GM12878 (cell line): Measurements from ENCODE around the gene E2F2. TPM values are rescaled to one million over a fixed set of nuclear protein-coding genes. Genes with fewer than 3 reads are reported as not detected.

ENCODE experiments used
- ATAC-seq: fragments of 200-7000 bp; cut with Tn5 transposase; 3 replicates; pipeline ENCODE4 v1.9.1; 2020; ENCODE audit warnings: mild to moderate bottlenecking, moderate library complexity
- BruUV-seq: library from RNA; stranded (reverse); fragments of 400-500 nt; replicated peaks from 2 replicates; lab custom pipeline; 2021; lab: Mats Ljungman, UMichigan
- CTCF ChIA-PET: fragments of 300-600 bp; sonication (Branson Sonifier 250); formaldehyde crosslinking; extraction: SDS; loops from one replicate; lab custom pipeline; 2021; ENCODE audit warnings: inconsistent platforms; lab: Yijun Ruan, JAX
- POLR2A ChIA-PET: fragments of 350-600 bp; formaldehyde crosslinking; extraction: SDS; loops from one replicate; lab custom pipeline; 2021; ENCODE audit warnings: inconsistent platforms; lab: Charles Lee
- RAD21 ChIA-PET: fragments of 300-600 bp; sonication (Branson Sonifier 250); formaldehyde crosslinking; loops from one replicate; lab custom pipeline; 2023; ENCODE audit warnings: antibody characterized with exemption; ENCODE audit not compliant: unreplicated experiment; lab: Charles Lee
- SMC1A ChIA-PET: fragments of 300-600 bp; sonication (Branson Sonifier 250); formaldehyde crosslinking; loops from one replicate; lab custom pipeline; 2023; ENCODE audit not compliant: unreplicated experiment, uncharacterized antibody; lab: Charles Lee
- DNase-seq: peaks from one replicate; pipeline ENCODE4 v3.0.0-alpha.2; 2011; ENCODE audit warnings: low read depth, low spot score
- FAIRE-seq: peaks from 3 replicates; lab custom pipeline; 2011; peaks lifted over from hg19 to GRCh38; lab: Jason Lieb, UNC
- H2AFZ ChIP-seq: 2 replicates; pipeline ENCODE4 v1.6.0; 2011; ENCODE audit warnings: low read depth, low read length, control low read depth; ENCODE audit not compliant: control insufficient read depth
- H3K27ac ChIP-seq: 2 replicates; pipeline ENCODE4 v1.5.1; 2011; ENCODE audit warnings: control low read depth; ENCODE audit not compliant: control insufficient read depth, insufficient read depth
- H3K27me3 ChIP-seq, 2 experiments: replicated peaks in 1 of 2; 2 replicates each; pipeline versions ENCODE4 v1.6.0 to v1.6.1; 2011; ENCODE audit warnings: low read length in 1 of 2; ENCODE audit not compliant: control insufficient read depth in 2 of 2, insufficient read depth in 2 of 2
- H3K36me3 ChIP-seq, 2 experiments: 2 replicates each; pipeline ENCODE4 v1.5.1; 2011; ENCODE audit warnings: low read length in 1 of 2; ENCODE audit not compliant: control insufficient read depth in 2 of 2, insufficient read depth in 2 of 2
- H3K4me1 ChIP-seq: 2 replicates; pipeline ENCODE4 v1.6.1; 2011; ENCODE audit warnings: mild to moderate bottlenecking, low read length, moderate library complexity, mixed read lengths; ENCODE audit not compliant: control insufficient read depth, insufficient read depth
- H3K4me2 ChIP-seq: 2 replicates; pipeline ENCODE4 v1.6.0; 2011; ENCODE audit warnings: control low read depth; ENCODE audit not compliant: control insufficient read depth, insufficient read depth
- H3K4me3 ChIP-seq: fragments of 200-600 bp; sonication (generic); 2 replicates; pipeline ENCODE4 v1.5.1; 2016
- H3K79me2 ChIP-seq: 2 replicates; pipeline ENCODE4 v1.6.0; 2011; ENCODE audit warnings: low read length; ENCODE audit not compliant: control insufficient read depth, insufficient read depth
- H3K9ac ChIP-seq: 2 replicates; pipeline ENCODE4 v1.8.0; 2011; ENCODE audit warnings: low read length, control low read depth, mixed read lengths; ENCODE audit not compliant: control insufficient read depth, insufficient read depth
- H3K9me3 ChIP-seq: replicated peaks from 3 replicates; pipeline ENCODE4 v1.5.1; 2011; ENCODE audit warnings: mild to moderate bottlenecking, low read length; ENCODE audit not compliant: control insufficient read depth, insufficient read depth
- H4K20me1 ChIP-seq: 2 replicates; pipeline ENCODE4 v1.6.0; 2011; ENCODE audit not compliant: control insufficient read depth, insufficient read depth
- ATF2 ChIP-seq: IDR thresholded peaks from 2 replicates; pipeline ENCODE4 v1.6.1; 2012; ENCODE audit warnings: low read length, inconsistent platforms
- ATF7 ChIP-seq: fragments of 450-650 bp; IDR thresholded peaks from 2 replicates; pipeline ENCODE4 v1.6.1; 2016; ENCODE audit warnings: low read depth, mild to moderate bottlenecking
- BRCA1 ChIP-seq: IDR thresholded peaks from 2 replicates; pipeline ENCODE4 v1.6.1; 2011; ENCODE audit warnings: low read depth, low read length, improper control_type of control experiment
- CHD4 ChIP-seq: fragments of 200-600 bp; sonication (generic); IDR thresholded peaks from 2 replicates; pipeline ENCODE4 v1.6.1; 2016; ENCODE audit warnings: mild to moderate bottlenecking
- EED ChIP-seq: sonication (generic); IDR thresholded peaks from 2 replicates; pipeline ENCODE4 v1.6.1; 2016; ENCODE audit warnings: antibody characterized with exemption, low read depth
- MXI1 ChIP-seq: fragments of 150-350 bp; IDR thresholded peaks from 2 replicates; pipeline ENCODE4 v1.6.1; 2011; ENCODE audit warnings: low read depth, mild to moderate bottlenecking, inconsistent platforms, low read length, improper control_type of control experiment
- MYB ChIP-seq: fragments of 150-350 bp; IDR thresholded peaks from 2 replicates; pipeline ENCODE4 v1.6.1; 2014; ENCODE audit warnings: mild to moderate bottlenecking, low read depth, low read length, borderline replicate concordance
- RAD51 ChIP-seq: fragments of 450-650 bp; IDR thresholded peaks from 2 replicates; pipeline ENCODE4 v1.6.1; 2016; ENCODE audit warnings: moderate library complexity, mild to moderate bottlenecking, inconsistent platforms
- RUNX3 ChIP-seq: IDR thresholded peaks from 2 replicates; pipeline ENCODE4 v1.6.1; 2012; ENCODE audit warnings: low read length, inconsistent platforms
- WGBS: methylation state at CpG from one replicate; pipeline ENCODE4 v1.1.6; 2016; ENCODE audit warnings: low lambda C conversion rate; ENCODE audit not compliant: insufficient replicate concordance, insufficient coverage; ENCODE audit errors: missing lambda C conversion rate; 5-methylcytosine and 5-hydroxymethylcytosine counted together
- in situ Hi-C: fragments of 300-500 bp; cut with MboI; formaldehyde crosslinking; loops from 9 replicates; pipeline ENCODE4 v1.14.3; 2018; ENCODE audit warnings: mixed read lengths
- intact Hi-C: fragments of 100-400 bp; cut with micrococcal nuclease; formaldehyde crosslinking; loops from one replicate; pipeline ENCODE4 v1.14.2; 2022; ENCODE audit not compliant: unreplicated experiment
- polyA plus RNA-seq, 11 experiments: library from polyadenylated mRNA; depleted of rRNA in 4 of 11; unstranded in 6 of 11; stranded (reverse) in 5 of 11; fragments of >200 nt; fragmentation: Nextera tagmentation in 4 of 11; fragmentation: Illumina TruSeq in 1 of 11; extraction: Ambion mirVana in 4 of 11; extraction: Trizol in 1 of 11; gene quantifications; 1 replicate in 1 of 11; 2 replicates in 10 of 11; pipeline versions ENCODE4 v1.2.1 to v1.2.3, GENCODE V29; 2011 to 2016; ENCODE audit warnings: inconsistent platforms in 2 of 11, missing spikeins in 2 of 11, low read depth in 1 of 11
- total RNA-seq, 4 experiments: library from RNA; depleted of rRNA in 3 of 4; stranded (reverse); fragments of >200 nt in 3 of 4; fragmentation: Illumina TruSeq in 1 of 4; extraction: Trizol in 1 of 4; gene quantifications; 2 replicates each; pipeline versions ENCODE4 v1.2.1 to v1.2.3, GENCODE V29; 2013 to 2021

Gene E2F2
- total and polyA plus RNA-seq, 10 of the 15 experiments (the other 5 are each of a cell fraction or from before 2014, with no cell fraction given) = 3.8 to 27.2 (median 14.6) TPM

GRCh38 chr1:23460519-23460918 lies 70.5 kb downstream of the E2F2 start:
- Histone ChIP-seq H4K20me1 (no peaks in the 10 kb centered on the region), H3K9me3 (no peaks in the 10 kb centered on the region), H3K4me2 (no peak overlapping the region), H3K4me1 (no peaks in the 10 kb centered on the region), H3K4me3 (no peak overlapping the region), H3K27ac (no peak overlapping the region), H3K36me3 (no peaks in the 10 kb centered on the region), H2AFZ (no peak overlapping the region), H3K9ac (no peak overlapping the region), H3K27me3 (no peaks in the 10 kb centered on the region; a peak in 1 of 4 replicates), H3K79me2 (no peaks in the 10 kb centered on the region)
- ATAC-seq (no peak), FAIRE-seq (no peak), DNase-seq (no peak)
- 15% methylated on average over 4 of the region's 4 CpGs for WGBS
- no peak for TF ChIP-seq RUNX3
- no peak for TF ChIP-seq ATF7
- no peak for TF ChIP-seq ATF2
- no peak for TF ChIP-seq CHD4
- TF ChIP-seq MYB = no peak
- no peak for TF ChIP-seq BRCA1
- no peak for TF ChIP-seq RAD51
- no peak for TF ChIP-seq MXI1
- TF ChIP-seq EED = no peak
- ChIA-PET RAD21 (no interaction called here), POLR2A (no interaction called here), CTCF (no interaction called here), SMC1A (interaction anchor here (0.7 kb wide), 1 partner anchor 1204 kb away, joined by 3 read pairs; no protein-coding TSS in a partner anchor)
- no TSS peak for BruUV-seq
- intact Hi-C loops (no loop called here), in situ Hi-C loops (no loop called here)
